Measurements from ENCODE around the gene CLIC3. TPM values are rescaled to one million over a fixed set of nuclear protein-coding genes. Genes with fewer than 3 reads are reported as not detected.

CLIC3 gene
- total RNA-seq, 3 donors from 2014 or later (not counting 1 experiment from before 2014, with no cell fraction given) = 144 to 286 (median 161) TPM

GRCh38 chr9:136955202-136955942 is 41.0 kb downstream of the CLIC3 start:
- no peaks in the 10 kb centered on the region for H3K27me3 Mint-ChIP-seq (ENCODE audit: low read depth in 2 of 2)
- intact Hi-C loops (cut with micrococcal nuclease) = no loop called here
- Histone ChIP-seq H3K4me1 (ENCODE audit: control insufficient read depth, insufficient read depth, low read length) (peaks cover 47% of the 10 kb centered on the region), H3K9me3 (ENCODE audit: control insufficient read depth, insufficient read depth, low read length) (no peaks in the 10 kb centered on the region), H3K4me3 (ENCODE audit: low read length) (no peak overlapping the region), H3K36me3 (ENCODE audit: control insufficient read depth, insufficient read depth, low read length) (no peaks in the 10 kb centered on the region), H3K27ac (ENCODE audit: low read length) (no peak overlapping the region), H3K27me3 (ENCODE audit: control insufficient read depth, insufficient read depth, low read length) (no peaks in the 10 kb centered on the region)
- WGBS (ENCODE audit: insufficient coverage) = 87% methylated on average over 14 of the region's 14 CpGs
- H3K4me1 Mint-ChIP-seq = peaks cover 4 to 54% of the 10 kb centered on the region in 2 donors
- no peaks in the 10 kb centered on the region for H3K36me3 Mint-ChIP-seq
- no peak overlapping the region for H3K4me3 Mint-ChIP-seq
- no peak for TF ChIP-seq CTCF (IDR thresholded peaks at IDR 0.05)
- DNase-seq (no peak), ATAC-seq (no peak)
- H3K27ac Mint-ChIP-seq = no peak overlapping the region
- peaks cover 4 to 5% of the 10 kb centered on the region in 2 donors for H3K9me3 Mint-ChIP-seq

- WGBS (ENCODE audit: insufficient coverage) = 87% methylated on average over 24 of the region's 25 CpGs
- peaks cover 42% of the 10 kb centered on the region for H3K4me1 ChIP-seq (ENCODE audit: control insufficient read depth, insufficient read depth, low read length)
- H3K27me3 ChIP-seq (ENCODE audit: control insufficient read depth, insufficient read depth, low read length) = no peaks in the 10 kb centered on the region
- H3K9me3 ChIP-seq (ENCODE audit: control insufficient read depth, insufficient read depth, low read length) = no peaks in the 10 kb centered on the region
- no peak overlapping the region for H3K4me3 ChIP-seq (ENCODE audit: low read length)
- Mint-ChIP-seq H3K27ac (no peak overlapping the region), H3K27me3 (ENCODE audit: low read depth in 2 of 2) (no peaks in the 10 kb centered on the region), H3K4me3 (no peak overlapping the region), H3K4me1 (peaks cover 4 to 51% of the 10 kb centered on the region in 2 donors), H3K36me3 (no peaks in the 10 kb centered on the region), H3K9me3 (peaks cover 4 to 5% of the 10 kb centered on the region in 2 donors)
- no peak overlapping the region for H3K27ac ChIP-seq (ENCODE audit: low read length)
- H3K36me3 ChIP-seq (ENCODE audit: control insufficient read depth, insufficient read depth, low read length) = no peaks in the 10 kb centered on the region
- intact Hi-C loops (cut with micrococcal nuclease) = no loop called here
- ATAC-seq (no peak), DNase-seq (no peak)
- TF ChIP-seq CTCF (IDR thresholded peaks at IDR 0.05) = no peak
Observed at GRCh38 chr9:136954270-136955083, 41.9 kb downstream of the CLIC3 start.

GRCh38 chr9:136953771-136954269 is 42.5 kb downstream of the CLIC3 start:
- no peaks in the 10 kb centered on the region for H3K36me3 ChIP-seq (ENCODE audit: control insufficient read depth, insufficient read depth, low read length)
- Mint-ChIP-seq H3K36me3 (no peaks in the 10 kb centered on the region), H3K27ac (no peak overlapping the region), H3K4me3 (no peak overlapping the region), H3K9me3 (peaks cover 4 to 5% of the 10 kb centered on the region in 2 donors), H3K4me1 (peaks cover 4 to 45% of the 10 kb centered on the region in 2 donors), H3K27me3 (ENCODE audit: low read depth in 2 of 2) (no peaks in the 10 kb centered on the region)
- no peak overlapping the region for H3K4me3 ChIP-seq (ENCODE audit: low read length)
- 88% methylated on average over 19 of the region's 19 CpGs for WGBS (ENCODE audit: insufficient coverage)
- H3K9me3 ChIP-seq (ENCODE audit: control insufficient read depth, insufficient read depth, low read length) = no peaks in the 10 kb centered on the region
- no peak overlapping the region for H3K27ac ChIP-seq (ENCODE audit: low read length)
- intact Hi-C loops (cut with micrococcal nuclease) = no loop called here
- TF ChIP-seq CTCF (IDR thresholded peaks at IDR 0.05) = no peak
- no peaks in the 10 kb centered on the region for H3K27me3 ChIP-seq (ENCODE audit: control insufficient read depth, insufficient read depth, low read length)
- peaks cover 42% of the 10 kb centered on the region for H3K4me1 ChIP-seq (ENCODE audit: control insufficient read depth, insufficient read depth, low read length)
- ATAC-seq = no peak
- no peak for DNase-seq
